ENCODE results near the gene HEMK1.

The HEMK1 gene

GRCh38 chr3:50627407-50628051 lies 58.2 kb downstream of the HEMK1 start:
- Histone ChIP-seq H3K9ac (no peak overlapping the region), H3K79me2 (ENCODE audit: insufficient read depth, low read depth) (no peaks in the 10 kb centered on the region), H3K4me1 (ENCODE audit: low read depth, poor library complexity, severe bottlenecking) (peaks cover 16% of the 10 kb centered on the region), H3K4me2 (no peak overlapping the region), H3K36me3 (ENCODE audit: insufficient read depth) (no peaks in the 10 kb centered on the region), H2AFZ (ENCODE audit: low read depth) (no peak overlapping the region), H3K27ac (no peak overlapping the region), H4K20me1 (ENCODE audit: insufficient read depth) (no peaks in the 10 kb centered on the region), H3K4me3 (IDR thresholded peaks at IDR 0.05; ENCODE audit: insufficient read depth, low read depth, low read length) (no peak overlapping the region), H3K27me3 (ENCODE audit: insufficient read depth, low read depth) (no peaks in the 10 kb centered on the region)
- no peak for TF ChIP-seq CTCF (conservative IDR thresholded peaks at IDR 0.05; ENCODE audit: low read depth, low read length)

GRCh38 chr3:50628601-50629000 lies 59.3 kb downstream of the HEMK1 start:
- peaks cover 13% of the 10 kb centered on the region for H3K4me1 ChIP-seq (ENCODE audit: low read depth, poor library complexity, severe bottlenecking)
- H3K9ac ChIP-seq, result no peak overlapping the region
- H3K36me3 ChIP-seq (ENCODE audit: insufficient read depth), result no peaks in the 10 kb centered on the region
- no peak overlapping the region for H2AFZ ChIP-seq (ENCODE audit: low read depth)
- no peak overlapping the region for H3K4me2 ChIP-seq
- H3K27ac ChIP-seq, result no peak overlapping the region
- H3K4me3 ChIP-seq (IDR thresholded peaks at IDR 0.05; ENCODE audit: insufficient read depth, low read depth, low read length), result no peak overlapping the region
- TF ChIP-seq CTCF (conservative IDR thresholded peaks at IDR 0.05; ENCODE audit: low read depth, low read length), result no peak
- no peaks in the 10 kb centered on the region for H4K20me1 ChIP-seq (ENCODE audit: insufficient read depth)
- no peaks in the 10 kb centered on the region for H3K27me3 ChIP-seq (ENCODE audit: insufficient read depth, low read depth)
- no peaks in the 10 kb centered on the region for H3K79me2 ChIP-seq (ENCODE audit: insufficient read depth, low read depth)

DNA sequence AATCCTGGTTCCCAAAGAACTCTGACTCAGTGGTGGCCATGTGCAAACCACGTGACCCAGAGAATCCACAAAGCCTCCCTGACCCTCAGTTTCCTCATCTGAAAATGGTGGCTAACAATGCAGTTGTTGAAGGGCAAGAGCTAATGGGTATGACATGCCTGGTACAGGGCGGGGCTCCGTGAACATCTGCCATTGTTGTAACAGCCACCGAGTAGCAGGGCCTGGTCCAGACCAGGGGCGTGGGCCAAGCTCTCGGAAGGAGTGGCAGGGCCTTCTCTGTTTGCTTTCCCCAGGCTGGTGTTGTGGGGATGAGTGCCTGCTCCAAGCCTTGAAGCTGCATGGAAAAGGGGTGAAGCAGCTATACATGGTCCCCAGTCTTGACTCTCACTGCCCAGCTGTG lies 61.1 kb downstream of the HEMK1 start:
- no peak overlapping the region for H3K4me2 ChIP-seq
- no peaks in the 10 kb centered on the region for H4K20me1 ChIP-seq (ENCODE audit: insufficient read depth)
- no peak overlapping the region for H3K27ac ChIP-seq
- H3K27me3 ChIP-seq (ENCODE audit: insufficient read depth, low read depth), result no peaks in the 10 kb centered on the region
- H3K36me3 ChIP-seq (ENCODE audit: insufficient read depth), result no peaks in the 10 kb centered on the region
- H3K9ac ChIP-seq, result no peak overlapping the region
- H3K4me3 ChIP-seq (IDR thresholded peaks at IDR 0.05; ENCODE audit: insufficient read depth, low read depth, low read length), result no peak overlapping the region
- H3K4me1 ChIP-seq (ENCODE audit: low read depth, poor library complexity, severe bottlenecking), result no peaks in the 10 kb centered on the region
- TF ChIP-seq CTCF (conservative IDR thresholded peaks at IDR 0.05; ENCODE audit: low read depth, low read length), result no peak
- H2AFZ ChIP-seq (ENCODE audit: low read depth), result no peak overlapping the region
- no peaks in the 10 kb centered on the region for H3K79me2 ChIP-seq (ENCODE audit: insufficient read depth, low read depth)

DNA sequence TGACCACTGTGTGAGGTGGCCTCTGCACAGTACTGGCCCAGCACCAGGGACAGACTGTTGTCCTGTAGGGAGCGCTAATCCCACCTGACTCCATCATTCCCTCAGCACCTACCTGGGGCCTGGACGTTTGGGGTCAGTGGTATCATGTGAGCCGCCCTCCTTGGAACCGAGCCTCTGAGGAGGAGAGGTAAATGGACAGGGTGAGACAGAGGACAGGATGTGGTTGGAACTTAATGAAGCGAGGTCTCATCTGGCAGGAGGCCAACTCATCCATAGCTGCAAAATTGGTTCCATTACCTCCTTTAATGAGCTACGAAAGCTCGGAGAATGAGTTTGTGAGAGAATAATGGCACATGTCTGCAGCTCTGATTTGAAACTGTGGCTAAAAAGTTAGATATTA lies 61.6 kb downstream of the HEMK1 start:
- no peak overlapping the region for H3K9ac ChIP-seq
- no peak overlapping the region for H2AFZ ChIP-seq (ENCODE audit: low read depth)
- no peaks in the 10 kb centered on the region for H4K20me1 ChIP-seq (ENCODE audit: insufficient read depth)
- TF ChIP-seq CTCF (conservative IDR thresholded peaks at IDR 0.05; ENCODE audit: low read depth, low read length), result no peak
- no peak overlapping the region for H3K4me2 ChIP-seq
- H3K79me2 ChIP-seq (ENCODE audit: insufficient read depth, low read depth), result no peaks in the 10 kb centered on the region
- H3K27ac ChIP-seq, result no peak overlapping the region
- no peaks in the 10 kb centered on the region for H3K27me3 ChIP-seq (ENCODE audit: insufficient read depth, low read depth)
- no peaks in the 10 kb centered on the region for H3K36me3 ChIP-seq (ENCODE audit: insufficient read depth)
- H3K4me1 ChIP-seq (ENCODE audit: low read depth, poor library complexity, severe bottlenecking), result no peaks in the 10 kb centered on the region
- H3K4me3 ChIP-seq (IDR thresholded peaks at IDR 0.05; ENCODE audit: insufficient read depth, low read depth, low read length), result no peak overlapping the region

Measured in KMS-11 (cell line).